Sigmoid colon (tissue), 7 donors: ENCODE data around the gene F8. TPM values are rescaled to one million over a fixed set of nuclear protein-coding genes. Genes with fewer than 3 reads are reported as not detected.

Experiments used
- DNase-seq: peaks from one replicate; pipeline ENCODE4 v3.0.0-alpha.2; 2019
- H3K27ac ChIP-seq, 4 donors: fragments of 200-600 bp; sonication (generic); one replicate each; pipeline ENCODE4 v1.5.1; 2016 to 2019; ENCODE audit warnings: mild to moderate bottlenecking in 1 of 4
- H3K27me3 ChIP-seq, 3 donors: fragments of 200-600 bp; sonication (generic); one replicate each; pipeline ENCODE4 v1.5.1; 2019; ENCODE audit warnings: mild to moderate bottlenecking in 1 of 3
- H3K36me3 ChIP-seq, 4 donors: fragments of 200-600 bp; sonication (generic); one replicate each; pipeline ENCODE4 v1.5.1; 2016 to 2019
- H3K4me1 ChIP-seq, 4 donors: fragments of 200-600 bp; sonication (generic); one replicate each; pipeline ENCODE4 v1.5.1; 2017 to 2019
- H3K4me3 ChIP-seq, 4 donors: fragments of 200-600 bp; sonication (generic); one replicate each; pipeline ENCODE4 v1.5.1; 2017 to 2019; ENCODE audit warnings: mild to moderate bottlenecking in 2 of 4, moderate library complexity in 1 of 4
- H3K9me3 ChIP-seq, 4 donors: fragments of 200-600 bp in 3 of 4; sonication (generic) in 3 of 4; one replicate each; pipeline versions ENCODE4 v1.5.1 to v1.6.1; 2013 to 2019
- CTCF ChIP-seq, 4 experiments: fragments of 450-650 bp in 3 of 4; fragments of 200-600 bp in 1 of 4; IDR thresholded peaks; one replicate each; pipeline ENCODE4 v1.5.1; 2016 to 2019; ENCODE audit warnings: antibody characterized with exemption in 4 of 4, mild to moderate bottlenecking in 3 of 4, moderate library complexity in 2 of 4
- EP300 ChIP-seq, 4 donors: sonication (generic); formaldehyde crosslinking; IDR thresholded peaks; one replicate each; pipeline ENCODE4 v1.6.1; 2017; ENCODE audit warnings: antibody characterized with exemption in 4 of 4
- POLR2A ChIP-seq, 2 donors: fragments of 450-650 bp; IDR thresholded peaks; one replicate each; pipeline ENCODE4 v1.6.1; 2016; ENCODE audit warnings: antibody characterized with exemption in 2 of 2, mild to moderate bottlenecking in 2 of 2, moderate library complexity in 2 of 2
- POLR2AphosphoS5 ChIP-seq, 4 donors: sonication (generic); formaldehyde crosslinking; IDR thresholded peaks; one replicate each; pipeline ENCODE4 v1.6.1; 2017; ENCODE audit warnings: antibody characterized with exemption in 4 of 4
- WGBS, 2 donors: extraction: QIAGEN DNeasy Blood & Tissue Kit; methylation state at CpG; one replicate each; pipeline ENCODE4 v1.1.7; 2013; 5-methylcytosine and 5-hydroxymethylcytosine counted together
- intact Hi-C: fragments of 100-400 bp; cut with DNase I; formaldehyde crosslinking; loops from one replicate; pipeline ENCODE4 v1.15.1; 2023
- polyA plus RNA-seq, 3 donors: library from polyadenylated mRNA; stranded (reverse); fragments of 200-250 nt; gene quantifications; one replicate each; pipeline ENCODE4 v1.2.3, GENCODE V29; 2013
- small RNA-seq, 3 donors: library from RNA; depleted of rRNA; stranded (forward); fragments of <200 nt; gene quantifications; one replicate each; pipeline ENCODE3, GENCODE V24; 2016
- total RNA-seq, 4 donors: library from RNA; depleted of rRNA; stranded (reverse); fragments of >200 nt; gene quantifications; one replicate each; pipeline ENCODE4 v1.1.0, GENCODE V29; 2016
- donor health status: healthy with polysubstance abuse.
- donor health status: Bipolar disorder and iron deficiency.
- donor health status: healthy.

The F8 gene
- total and polyA plus RNA-seq, 7 donors, result 2.4 to 20.2 (median 10.0) TPM

GRCh38 chrX:154795016-154795415 is 227.5 kb downstream of the F8 start:
- Histone ChIP-seq H3K4me1 (peaks cover 0 to 18% (median 7%) of the 10 kb centered on the region in 4 donors), H3K36me3 (no peaks in the 10 kb centered on the region), H3K27me3 (no peaks in the 10 kb centered on the region), H3K9me3 (no peaks in the 10 kb centered on the region), H3K4me3 (no peak overlapping the region), H3K27ac (no peak overlapping the region)
- intact Hi-C loops, result no loop called here
- no peak for TF ChIP-seq POLR2AphosphoS5 (IDR thresholded peaks at IDR 0.05)
- no peak for TF ChIP-seq POLR2A (IDR thresholded peaks at IDR 0.05)
- no peak for TF ChIP-seq EP300 (IDR thresholded peaks at IDR 0.05)
- TF ChIP-seq CTCF (IDR thresholded peaks at IDR 0.05), result no peak
- 81 to 83% methylated on average over 2 of the region's 2 CpGs for WGBS, 2 donors
- no peak for DNase-seq

DNA sequence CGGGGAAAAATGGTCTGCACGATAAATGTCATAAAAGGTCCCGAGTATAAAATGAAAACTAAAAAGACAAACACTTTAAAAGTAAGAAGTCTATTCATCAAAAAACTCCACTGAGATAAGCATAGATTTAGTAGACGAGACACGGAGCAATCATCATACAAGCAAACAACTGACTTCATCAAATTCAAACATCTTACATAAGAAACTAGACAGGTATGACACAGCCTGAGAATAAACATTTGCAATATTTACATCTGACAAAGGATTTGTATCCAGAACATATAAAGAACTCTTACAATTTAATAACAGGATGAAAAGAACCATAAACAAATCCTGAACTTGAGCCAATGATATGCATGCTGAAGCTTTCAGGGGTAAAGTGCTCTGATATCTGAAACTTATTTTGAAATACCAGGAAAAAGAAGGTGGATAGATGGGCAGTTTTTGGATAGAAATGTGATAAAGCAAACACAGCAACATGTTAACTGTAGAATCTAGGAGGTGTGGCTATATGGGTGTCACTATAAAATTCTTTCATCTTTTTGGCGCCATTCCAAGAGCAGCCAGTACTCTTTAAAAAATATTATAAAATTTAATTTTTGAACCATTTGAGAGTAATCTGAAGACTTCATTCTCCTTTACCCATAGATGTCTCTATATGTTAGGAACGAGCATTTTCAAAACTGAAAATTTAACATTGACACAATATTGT is 229.3 kb downstream of the F8 start:
- H3K4me1 ChIP-seq, result peaks cover 0 to 7% (median 0%) of the 10 kb centered on the region in 4 donors
- no peak for DNase-seq
- TF ChIP-seq POLR2AphosphoS5 (IDR thresholded peaks at IDR 0.05) (no peak), EP300 (IDR thresholded peaks at IDR 0.05) (no peak), POLR2A (IDR thresholded peaks at IDR 0.05) (no peak), CTCF (IDR thresholded peaks at IDR 0.05) (no peak)
- H3K9me3 ChIP-seq, result no peaks in the 10 kb centered on the region
- intact Hi-C loops, result no loop called here
- 26 to 77% methylated on average over 7 of the region's 7 CpGs for WGBS, 2 donors
- no peaks in the 10 kb centered on the region for H3K27me3 ChIP-seq
- H3K4me3 ChIP-seq, result no peak overlapping the region
- H3K36me3 ChIP-seq, result no peaks in the 10 kb centered on the region
- H3K27ac ChIP-seq, result no peak overlapping the region

- TF ChIP-seq CTCF (IDR thresholded peaks at IDR 0.05) (no peak), POLR2A (IDR thresholded peaks at IDR 0.05) (no peak), EP300 (IDR thresholded peaks at IDR 0.05) (no peak), POLR2AphosphoS5 (IDR thresholded peaks at IDR 0.05) (no peak)
- intact Hi-C loops, result no loop called here
- 92 to 93% methylated on average over 8 of the region's 8 CpGs for WGBS, 2 donors
Measured at GRCh38 chrX:154791939-154792338, 230.6 kb downstream of the F8 start.

DNA sequence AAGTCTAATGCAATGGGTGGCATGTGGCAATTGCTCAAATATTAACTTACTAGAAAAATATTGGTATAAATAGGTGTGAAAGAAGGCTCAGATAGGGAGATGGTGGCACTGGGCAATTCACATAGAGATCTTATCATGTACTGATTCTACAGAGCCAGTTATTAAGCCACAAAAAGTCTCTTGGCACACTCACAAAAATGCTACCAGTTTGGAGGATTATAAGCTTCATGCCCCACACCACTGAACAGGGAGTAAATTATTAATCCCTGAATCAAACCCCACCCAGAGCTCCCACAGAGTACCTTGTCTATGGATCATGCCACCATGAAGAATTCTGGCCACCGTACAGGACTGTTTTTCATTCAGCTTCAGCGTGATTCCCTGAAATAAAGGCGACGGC is 231.1 kb downstream of the F8 start:
- TF ChIP-seq CTCF (IDR thresholded peaks at IDR 0.05), result no peak
- Histone ChIP-seq H3K4me1 (no peaks in the 10 kb centered on the region), H3K4me3 (no peak overlapping the region), H3K9me3 (no peaks in the 10 kb centered on the region), H3K27ac (no peak overlapping the region), H3K27me3 (no peaks in the 10 kb centered on the region), H3K36me3 (no peaks in the 10 kb centered on the region)
- WGBS, 2 donors, result 59 to 73% methylated on average over 4 of the region's 4 CpGs
- no peak for DNase-seq
- intact Hi-C loops, result no loop called here

More at GRCh38 chrX:154791939-154792338, 230.6 kb downstream of the F8 start:
- H3K4me1 ChIP-seq, result peaks cover 0 to 4% (median 0%) of the 10 kb centered on the region in 4 donors
- H3K4me3 ChIP-seq, result no peak overlapping the region
- H3K36me3 ChIP-seq, result no peaks in the 10 kb centered on the region
- no peak overlapping the region for H3K27ac ChIP-seq
- no peaks in the 10 kb centered on the region for H3K9me3 ChIP-seq
- H3K27me3 ChIP-seq, result no peaks in the 10 kb centered on the region
- DNase-seq, result no peak

Small RNA genes within 50 kb of the gene (small RNA-seq; reads per million reads assigned to genes)
- gene MIR1184-1, result 0 reads per million in 3 donors

Other genes with a start within 250 kb of the F8 start
- 10 to 100 TPM; 24.6 to 36.7 (median 28.2) TPM for gene MPP1, start 217.2 kb downstream of the F8 start, total RNA-seq
- gene MPP1, start 217.2 kb downstream of the F8 start, polyA plus RNA-seq, result 10 to 100 TPM; 16.4 to 30.3 (median 22.2) TPM
- 1 to 10 TPM in 1 of 4 donors, not detected in 3; 2.3 TPM for gene SMIM9, start 188.1 kb downstream of the F8 start, total RNA-seq
- not detected for gene SMIM9, start 188.1 kb downstream of the F8 start, polyA plus RNA-seq
- 1 to 10 TPM in 3 of 4 donors, not detected in 1; 3.6 to 4.1 (median 3.6) TPM for gene F8A1, start 136.4 kb downstream of the F8 start, total RNA-seq
- 10 to 100 TPM; 16.2 to 22.2 (median 16.2) TPM for gene F8A1, start 136.4 kb downstream of the F8 start, polyA plus RNA-seq
- 100 to 1,000 TPM in 1 of 4 donors, 10 to 100 TPM in 3; 83.1 to 101 (median 97.6) TPM for gene FUNDC2, start 4.1 kb upstream of the F8 start, total RNA-seq
- gene FUNDC2, start 4.1 kb upstream of the F8 start, polyA plus RNA-seq, result 100 to 1,000 TPM in 1 of 3 donors, 10 to 100 TPM in 2; 74.0 to 109 (median 76.3) TPM
- 10 to 100 TPM; 19.4 to 37.2 (median 30.2) TPM for gene CMC4, start 48.4 kb upstream of the F8 start, total RNA-seq
- 10 to 100 TPM; 10.5 to 25.7 (median 13.8) TPM for gene CMC4, start 48.4 kb upstream of the F8 start, polyA plus RNA-seq
- gene MTCP1, start 48.4 kb upstream of the F8 start, total RNA-seq, result 1 to 10 TPM; 3.1 to 3.9 (median 3.7) TPM
- gene MTCP1, start 48.4 kb upstream of the F8 start, polyA plus RNA-seq, result 10 to 100 TPM in 2 of 3 donors, 1 to 10 TPM in 1; 3.5 to 13.8 (median 12.5) TPM
- gene BRCC3, start 48.8 kb upstream of the F8 start, total RNA-seq, result 10 to 100 TPM; 12.8 to 15.3 (median 14.2) TPM
- gene BRCC3, start 48.8 kb upstream of the F8 start, polyA plus RNA-seq, result 10 to 100 TPM; 18.6 to 28.7 (median 23.6) TPM
- gene VBP1, start 193.7 kb upstream of the F8 start, total RNA-seq, result 10 to 100 TPM; 28.8 to 55.6 (median 49.2) TPM
- gene VBP1, start 193.7 kb upstream of the F8 start, polyA plus RNA-seq, result 10 to 100 TPM; 35.0 to 60.1 (median 38.4) TPM
- under 1 TPM; 0.28 to 0.71 (median 0.60) TPM for gene RAB39B, start 241.8 kb upstream of the F8 start, total RNA-seq
- 1 to 10 TPM in 1 of 3 donors, not detected in 2; 2.0 TPM for gene RAB39B, start 241.8 kb upstream of the F8 start, polyA plus RNA-seq